Gastroesophageal sphincter (tissue), 3 donors: ENCODE results near the gene GSK3B.

ENCODE experiments used
- CTCF ChIP-seq, 4 experiments: fragments of 200-600 bp in 2 of 4; fragments of 450-650 bp in 2 of 4; sonication (generic) in 1 of 4; IDR thresholded peaks; one replicate each; pipeline ENCODE4 v1.5.1; 2017 to 2019; ENCODE audit warnings: antibody characterized with exemption in 4 of 4, mild to moderate bottlenecking in 2 of 4, moderate library complexity in 2 of 4
- EP300 ChIP-seq: sonication (generic); formaldehyde crosslinking; IDR thresholded peaks from one replicate; pipeline ENCODE4 v1.6.1; 2017; ENCODE audit warnings: antibody characterized with exemption, mild to moderate bottlenecking
- POLR2A ChIP-seq, 2 donors: fragments of 450-650 bp; IDR thresholded peaks; one replicate each; pipeline ENCODE4 v1.6.1; 2017; ENCODE audit warnings: antibody characterized with exemption in 2 of 2, mild to moderate bottlenecking in 2 of 2, moderate library complexity in 1 of 2
- POLR2AphosphoS5 ChIP-seq: sonication (generic); formaldehyde crosslinking; IDR thresholded peaks from one replicate; pipeline ENCODE4 v1.6.1; 2017; ENCODE audit warnings: antibody characterized with exemption

- no peak for TF ChIP-seq POLR2A (IDR thresholded peaks at IDR 0.05)
- no peak for TF ChIP-seq POLR2AphosphoS5
- no peak for TF ChIP-seq CTCF (IDR thresholded peaks at IDR 0.05)
- no peak for TF ChIP-seq EP300
Observed at GRCh38 chr3:119902061-119902460, 192.2 kb downstream of the GSK3B start.
